ENCODE data around the gene ADORA3. TPM values are rescaled to one million over a fixed set of nuclear protein-coding genes. Genes with fewer than 3 reads are reported as not detected.

The ADORA3 gene
- polyA plus RNA-seq, 1 donor from 2014 or later = not detected

DNA sequence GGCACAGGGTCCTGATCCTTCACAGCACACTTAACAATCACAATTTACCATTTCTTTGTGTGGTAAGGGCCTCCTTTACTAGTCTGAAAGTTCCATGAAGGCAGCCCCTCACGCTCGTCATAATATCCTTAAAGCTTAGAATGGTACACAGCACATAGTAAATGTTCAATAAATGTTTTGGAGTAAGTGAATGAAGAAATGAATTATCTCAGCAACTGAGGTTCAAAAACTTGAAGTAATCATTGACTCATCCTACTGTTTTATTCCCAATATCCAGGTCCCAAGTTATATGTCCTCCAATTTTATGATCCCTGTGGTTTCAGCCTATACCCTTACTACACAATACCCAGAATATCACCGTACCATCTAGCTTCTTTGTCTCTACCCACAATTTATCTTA lies 31.9 kb downstream of the ADORA3 start:
- H3K4me2 ChIP-seq (ENCODE audit: low read length) = no peak overlapping the region

DNA sequence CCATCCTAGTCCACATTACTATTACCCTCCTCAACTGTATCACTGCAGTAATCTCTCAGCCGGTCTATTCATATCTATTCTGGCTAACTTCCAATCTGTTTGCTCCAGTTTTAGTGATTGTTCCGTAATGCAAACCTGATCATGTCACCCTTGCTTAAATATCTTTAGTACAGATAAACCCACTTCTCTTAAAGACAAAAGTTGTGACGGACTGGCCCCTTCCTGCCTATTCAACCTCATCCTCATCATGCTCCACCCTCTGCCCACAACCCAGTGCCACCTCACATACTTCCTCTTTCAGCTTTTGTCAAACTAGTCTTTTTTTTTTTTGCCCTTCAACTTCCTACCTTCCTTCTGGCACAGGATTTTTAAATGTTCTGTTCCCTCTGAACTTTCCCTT lies 32.4 kb downstream of the ADORA3 start:
- Histone ChIP-seq H3K27me3 (ENCODE audit: insufficient read depth, low read depth, low read length) (no peaks in the 10 kb centered on the region), H3K9me2 (ENCODE audit: insufficient read depth, low read length) (no peaks in the 10 kb centered on the region), H3K4me2 (ENCODE audit: low read length) (no peak overlapping the region), H2AFZ (ENCODE audit: low read depth, low read length) (no peak overlapping the region), H3K27ac (ENCODE audit: low read length) (no peak overlapping the region), H3K36me3 (ENCODE audit: insufficient read depth, low read length) (no peaks in the 10 kb centered on the region), H3K9me3 (ENCODE audit: low read length) (no peaks in the 10 kb centered on the region), H3K9ac (ENCODE audit: low read length) (no peak overlapping the region), H4K20me1 (ENCODE audit: insufficient read depth) (no peaks in the 10 kb centered on the region), H3F3A (ENCODE audit: insufficient read depth, low read length, poor library complexity, severe bottlenecking) (no peaks in the 10 kb centered on the region), H3K4me3 (ENCODE audit: low read length) (no peak overlapping the region), H3K79me2 (replicated peaks; ENCODE audit: insufficient read depth, low read length) (no peaks in the 10 kb centered on the region)
- TF ChIP-seq EP300 (conservative IDR thresholded peaks at IDR 0.05; ENCODE audit: poor library complexity, severe bottlenecking) = no peak

More for the DNA sequence above, 31.9 kb downstream of the ADORA3 start:
- Histone ChIP-seq H3F3A (ENCODE audit: insufficient read depth, low read length, poor library complexity, severe bottlenecking) (no peaks in the 10 kb centered on the region), H2AFZ (ENCODE audit: low read depth, low read length) (no peak overlapping the region), H3K4me3 (ENCODE audit: low read length) (no peak overlapping the region), H3K27me3 (ENCODE audit: insufficient read depth, low read depth, low read length) (no peaks in the 10 kb centered on the region), H3K36me3 (ENCODE audit: insufficient read depth, low read length) (no peaks in the 10 kb centered on the region), H3K79me2 (replicated peaks; ENCODE audit: insufficient read depth, low read length) (no peaks in the 10 kb centered on the region), H3K9ac (ENCODE audit: low read length) (no peak overlapping the region), H3K27ac (ENCODE audit: low read length) (no peak overlapping the region), H3K9me2 (ENCODE audit: insufficient read depth, low read length) (no peaks in the 10 kb centered on the region), H4K20me1 (ENCODE audit: insufficient read depth) (no peaks in the 10 kb centered on the region), H3K9me3 (ENCODE audit: low read length) (no peaks in the 10 kb centered on the region)
- TF ChIP-seq, protein P1, sequence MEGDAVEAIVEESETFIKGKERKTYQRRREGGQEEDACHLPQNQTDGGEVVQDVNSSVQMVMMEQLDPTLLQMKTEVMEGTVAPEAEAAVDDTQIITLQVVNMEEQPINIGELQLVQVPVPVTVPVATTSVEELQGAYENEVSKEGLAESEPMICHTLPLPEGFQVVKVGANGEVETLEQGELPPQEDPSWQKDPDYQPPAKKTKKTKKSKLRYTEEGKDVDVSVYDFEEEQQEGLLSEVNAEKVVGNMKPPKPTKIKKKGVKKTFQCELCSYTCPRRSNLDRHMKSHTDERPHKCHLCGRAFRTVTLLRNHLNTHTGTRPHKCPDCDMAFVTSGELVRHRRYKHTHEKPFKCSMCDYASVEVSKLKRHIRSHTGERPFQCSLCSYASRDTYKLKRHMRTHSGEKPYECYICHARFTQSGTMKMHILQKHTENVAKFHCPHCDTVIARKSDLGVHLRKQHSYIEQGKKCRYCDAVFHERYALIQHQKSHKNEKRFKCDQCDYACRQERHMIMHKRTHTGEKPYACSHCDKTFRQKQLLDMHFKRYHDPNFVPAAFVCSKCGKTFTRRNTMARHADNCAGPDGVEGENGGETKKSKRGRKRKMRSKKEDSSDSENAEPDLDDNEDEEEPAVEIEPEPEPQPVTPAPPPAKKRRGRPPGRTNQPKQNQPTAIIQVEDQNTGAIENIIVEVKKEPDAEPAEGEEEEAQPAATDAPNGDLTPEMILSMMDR (IDR thresholded peaks at IDR 0.05; ENCODE audit: poor library complexity, severe bottlenecking) = no peak
- TF ChIP-seq POLR2AphosphoS5 (IDR thresholded peaks at IDR 0.05) (no peak), TAF1 (IDR thresholded peaks at IDR 0.05; ENCODE audit: low read depth) (no peak), REST (IDR thresholded peaks at IDR 0.05; ENCODE audit: borderline replicate concordance) (no peak), MXI1 (conservative IDR thresholded peaks at IDR 0.05; ENCODE audit: poor library complexity, severe bottlenecking) (no peak), RAD21 (conservative IDR thresholded peaks at IDR 0.05) (no peak), EP300 (conservative IDR thresholded peaks at IDR 0.05; ENCODE audit: poor library complexity, severe bottlenecking) (no peak)

GRCh38 chr1:111470596-111470995 lies 32.8 kb downstream of the ADORA3 start:
- Histone ChIP-seq H3K27me3 (ENCODE audit: insufficient read depth, low read depth, low read length) (no peaks in the 10 kb centered on the region), H3K4me3 (ENCODE audit: low read length) (no peak overlapping the region), H3K9me3 (ENCODE audit: low read length) (no peaks in the 10 kb centered on the region), H4K20me1 (ENCODE audit: insufficient read depth) (no peaks in the 10 kb centered on the region), H3K9me2 (ENCODE audit: insufficient read depth, low read length) (no peaks in the 10 kb centered on the region), H3K4me2 (ENCODE audit: low read length) (no peak overlapping the region), H3K36me3 (ENCODE audit: insufficient read depth, low read length) (no peaks in the 10 kb centered on the region), H3K79me2 (replicated peaks; ENCODE audit: insufficient read depth, low read length) (no peaks in the 10 kb centered on the region), H3F3A (ENCODE audit: insufficient read depth, low read length, poor library complexity, severe bottlenecking) (no peaks in the 10 kb centered on the region), H3K27ac (ENCODE audit: low read length) (no peak overlapping the region), H2AFZ (ENCODE audit: low read depth, low read length) (no peak overlapping the region), H3K9ac (ENCODE audit: low read length) (no peak overlapping the region)
- no peak for TF ChIP-seq POLR2AphosphoS5 (IDR thresholded peaks at IDR 0.05)
- no peak for TF ChIP-seq RAD21 (conservative IDR thresholded peaks at IDR 0.05)
- TF ChIP-seq, protein P1 (IDR thresholded peaks at IDR 0.05; ENCODE audit: poor library complexity, severe bottlenecking) = no peak
- no peak for TF ChIP-seq EP300 (conservative IDR thresholded peaks at IDR 0.05; ENCODE audit: poor library complexity, severe bottlenecking)
- no peak for TF ChIP-seq TAF1 (IDR thresholded peaks at IDR 0.05; ENCODE audit: low read depth)
- no peak for TF ChIP-seq MXI1 (conservative IDR thresholded peaks at IDR 0.05; ENCODE audit: poor library complexity, severe bottlenecking)
- TF ChIP-seq EZH2 (IDR thresholded peaks at IDR 0.05; ENCODE audit: borderline replicate concordance, insufficient read depth, low read length, poor library complexity, severe bottlenecking) = no peak
- no peak for TF ChIP-seq REST (IDR thresholded peaks at IDR 0.05; ENCODE audit: borderline replicate concordance)
- TF ChIP-seq SMC3 (conservative IDR thresholded peaks at IDR 0.05; ENCODE audit: poor library complexity) = no peak

Data from neural cell (in vitro differentiated cells).